ENCODE data around the gene MRPL54. TPM values are rescaled to one million over a fixed set of nuclear protein-coding genes. Genes with fewer than 3 reads are reported as not detected.

Gene MRPL54
- total RNA-seq, 1 experiment from 2014 or later, result 67.1 TPM

DNA sequence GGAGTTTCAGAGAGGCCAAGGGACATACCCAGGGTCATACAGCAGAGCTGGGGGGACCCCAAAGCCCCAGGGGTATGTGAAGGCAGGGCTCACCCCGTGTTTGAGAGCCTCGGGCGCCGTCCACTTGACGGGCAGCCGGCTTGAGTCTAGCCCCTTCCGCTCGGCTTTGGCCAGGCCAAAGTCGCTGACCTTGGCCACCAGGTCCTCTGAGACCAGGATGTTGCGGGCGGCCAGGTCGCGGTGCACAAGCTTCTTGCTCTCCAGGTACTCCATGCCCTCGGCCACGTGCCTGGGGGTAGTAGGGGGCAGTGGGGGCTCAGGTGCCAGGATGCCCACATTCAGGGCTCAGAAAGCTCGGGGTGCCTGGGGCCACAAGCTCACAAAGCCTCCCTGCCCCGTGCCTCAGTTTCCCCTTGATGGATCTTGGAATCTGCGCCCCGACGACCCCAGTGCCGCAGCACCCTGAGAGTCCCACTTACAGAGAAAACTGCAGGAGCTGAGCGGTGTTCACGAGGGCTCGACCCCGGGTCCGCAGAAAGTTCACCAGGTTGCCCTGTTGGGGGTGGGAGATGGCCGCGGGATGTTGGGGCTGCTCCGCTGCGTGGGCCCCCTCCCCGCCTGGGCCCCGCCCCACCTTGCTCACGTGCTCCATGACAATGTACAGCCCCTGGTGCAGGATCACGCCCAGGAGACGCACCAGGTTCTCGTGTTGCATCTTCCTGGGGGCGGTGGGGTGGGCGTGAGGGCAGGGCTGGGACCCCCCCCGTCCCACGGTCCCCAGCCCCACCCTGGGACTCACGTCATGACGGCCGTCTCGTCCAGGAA is 16.6 kb downstream of the MRPL54 start:
- ChIA-PET CTCF (no interaction called here), POLR2A (no interaction called here), RAD21 (ENCODE audit: low non-redundant PET in 1 of 2, low total read pairs in 2 of 2, uncharacterized antibody in 2 of 2, unreplicated experiment in 2 of 2) (no interaction called here)
- Histone ChIP-seq H3K9ac (ENCODE audit: low read length) (no peak overlapping the region), H3K9me3 (ENCODE audit: control insufficient read depth in 1 of 2, insufficient read depth in 1 of 2, low read depth in 1 of 2, low read length in 2 of 2) (peaks cover 9 to 21% of the 10 kb centered on the region in 2 experiments; a peak in 3 of 4 replicates), H3K4me3 (replicated peaks in 1 of 2; ENCODE audit: low read depth in 1 of 2, low read length in 2 of 2) (no peak overlapping the region), H2AFZ (ENCODE audit: low read depth, low read length, poor library complexity, severe bottlenecking) (no peak overlapping the region), H3K27me3 (ENCODE audit: insufficient read depth, low read length) (no peaks in the 10 kb centered on the region), H3K27ac (ENCODE audit: low read depth, low read length) (no peak overlapping the region), H3K9me2 (ENCODE audit: insufficient read depth) (no peaks in the 10 kb centered on the region), H3K4me1 (ENCODE audit: control insufficient read depth in 1 of 2, insufficient read depth in 2 of 2, low read length in 2 of 2) (no peaks in the 10 kb centered on the region), H3K79me2 (ENCODE audit: insufficient read depth, low read length) (no peaks in the 10 kb centered on the region), H3K4me2 (ENCODE audit: low read length) (no peak overlapping the region), H3K36me3 (ENCODE audit: control insufficient read depth in 1 of 2, insufficient read depth in 2 of 2, low read length in 2 of 2) (no peaks in the 10 kb centered on the region), H4K20me1 (ENCODE audit: insufficient read depth) (no peaks in the 10 kb centered on the region)
- BruUV-seq (replicated peaks), result no TSS peak
- ATAC-seq (no peak), DNase-seq (ENCODE audit: low read depth, low spot score) (no peak)
- intact Hi-C loops (cut with micrococcal nuclease), result no loop called here
- TF ChIP-seq ATF3 (IDR thresholded peaks at IDR 0.05) (no peak), CBX3 (IDR thresholded peaks at IDR 0.05; ENCODE audit: low read depth) (no peak), ZNF274 (IDR thresholded peaks at IDR 0.05; ENCODE audit: low read depth, low read length) (no peak), SRF (IDR thresholded peaks at IDR 0.05; ENCODE audit: low read depth) (no peak), SIN3A (IDR thresholded peaks at IDR 0.05; ENCODE audit: low read depth) (no peak), EGR1 (IDR thresholded peaks at IDR 0.05; ENCODE audit: low read depth) (no peak), EZH2phosphoT487 (IDR thresholded peaks at IDR 0.05; ENCODE audit: borderline replicate concordance) (no peak), ZFX (IDR thresholded peaks at IDR 0.05) (no peak)
- TF ChIP-seq, protein P1, sequence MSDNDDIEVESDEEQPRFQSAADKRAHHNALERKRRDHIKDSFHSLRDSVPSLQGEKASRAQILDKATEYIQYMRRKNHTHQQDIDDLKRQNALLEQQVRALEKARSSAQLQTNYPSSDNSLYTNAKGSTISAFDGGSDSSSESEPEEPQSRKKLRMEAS (IDR thresholded peaks at IDR 0.05), result no peak

GRCh38 chr19:3780786-3781304 is 18.4 kb downstream of the MRPL54 start:
- no peak overlapping the region for H3K27ac ChIP-seq (ENCODE audit: low read depth, low read length)
- H3K4me1 ChIP-seq (ENCODE audit: control insufficient read depth in 1 of 2, insufficient read depth in 2 of 2, low read length in 2 of 2), result no peaks in the 10 kb centered on the region
- no peaks in the 10 kb centered on the region for H4K20me1 ChIP-seq (ENCODE audit: insufficient read depth)
- POLR2A ChIA-PET, result no interaction called here
- intact Hi-C loops (cut with micrococcal nuclease), result no loop called here
- RAD21 ChIA-PET (ENCODE audit: low non-redundant PET in 1 of 2, low total read pairs in 2 of 2, uncharacterized antibody in 2 of 2, unreplicated experiment in 2 of 2), result no interaction called here
- H3K36me3 ChIP-seq (ENCODE audit: control insufficient read depth in 1 of 2, insufficient read depth in 2 of 2, low read length in 2 of 2), result no peaks in the 10 kb centered on the region
- H3K27me3 ChIP-seq (ENCODE audit: insufficient read depth, low read length), result no peaks in the 10 kb centered on the region
- no peak overlapping the region for H3K4me2 ChIP-seq (ENCODE audit: low read length)
- H3K9me2 ChIP-seq (ENCODE audit: insufficient read depth), result no peaks in the 10 kb centered on the region
- DNase-seq (ENCODE audit: low read depth, low spot score) (no peak), ATAC-seq (no peak)
- no peaks in the 10 kb centered on the region for H3K79me2 ChIP-seq (ENCODE audit: insufficient read depth, low read length)
- H2AFZ ChIP-seq (ENCODE audit: low read depth, low read length, poor library complexity, severe bottlenecking), result no peak overlapping the region
- no peak overlapping the region for H3K9ac ChIP-seq (ENCODE audit: low read length)
- BruUV-seq (replicated peaks), result no TSS peak
- peaks cover 9 to 21% of the 10 kb centered on the region in 2 experiments; a peak in 3 of 4 replicates for H3K9me3 ChIP-seq (ENCODE audit: control insufficient read depth in 1 of 2, insufficient read depth in 1 of 2, low read depth in 1 of 2, low read length in 2 of 2)
- no peak overlapping the region for H3K4me3 ChIP-seq (replicated peaks in 1 of 2; ENCODE audit: low read depth in 1 of 2, low read length in 2 of 2)
- CTCF ChIA-PET, result no interaction called here
- TF ChIP-seq JUND (IDR thresholded peaks at IDR 0.05) (no peak), CBX3 (IDR thresholded peaks at IDR 0.05; ENCODE audit: low read depth) (no peak), EZH2phosphoT487 (IDR thresholded peaks at IDR 0.05; ENCODE audit: borderline replicate concordance) (no peak), SIN3A (IDR thresholded peaks at IDR 0.05; ENCODE audit: low read depth) (no peak), ELF1 (IDR thresholded peaks at IDR 0.05; ENCODE audit: borderline replicate concordance, low read depth) (no peak), RAD21 (IDR thresholded peaks at IDR 0.05; ENCODE audit: low read depth) (no peak), ZFX (IDR thresholded peaks at IDR 0.05) (no peak), TCF7L2 (IDR thresholded peaks at IDR 0.05; ENCODE audit: borderline replicate concordance, extremely low read depth, insufficient read depth, insufficient read length) (no peak), POLR2A (IDR thresholded peaks at IDR 0.05; ENCODE audit: borderline replicate concordance, extremely low read depth, insufficient read depth, insufficient read length) (no peak), ZNF274 (IDR thresholded peaks at IDR 0.05; ENCODE audit: low read depth, low read length) (no peak)
- TF ChIP-seq, protein P2, sequence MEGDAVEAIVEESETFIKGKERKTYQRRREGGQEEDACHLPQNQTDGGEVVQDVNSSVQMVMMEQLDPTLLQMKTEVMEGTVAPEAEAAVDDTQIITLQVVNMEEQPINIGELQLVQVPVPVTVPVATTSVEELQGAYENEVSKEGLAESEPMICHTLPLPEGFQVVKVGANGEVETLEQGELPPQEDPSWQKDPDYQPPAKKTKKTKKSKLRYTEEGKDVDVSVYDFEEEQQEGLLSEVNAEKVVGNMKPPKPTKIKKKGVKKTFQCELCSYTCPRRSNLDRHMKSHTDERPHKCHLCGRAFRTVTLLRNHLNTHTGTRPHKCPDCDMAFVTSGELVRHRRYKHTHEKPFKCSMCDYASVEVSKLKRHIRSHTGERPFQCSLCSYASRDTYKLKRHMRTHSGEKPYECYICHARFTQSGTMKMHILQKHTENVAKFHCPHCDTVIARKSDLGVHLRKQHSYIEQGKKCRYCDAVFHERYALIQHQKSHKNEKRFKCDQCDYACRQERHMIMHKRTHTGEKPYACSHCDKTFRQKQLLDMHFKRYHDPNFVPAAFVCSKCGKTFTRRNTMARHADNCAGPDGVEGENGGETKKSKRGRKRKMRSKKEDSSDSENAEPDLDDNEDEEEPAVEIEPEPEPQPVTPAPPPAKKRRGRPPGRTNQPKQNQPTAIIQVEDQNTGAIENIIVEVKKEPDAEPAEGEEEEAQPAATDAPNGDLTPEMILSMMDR (IDR thresholded peaks at IDR 0.05 in 2 of 3, conservative IDR thresholded peaks at IDR 0.05 in 1 of 3; ENCODE audit: borderline replicate concordance in 1 of 3, insufficient read depth in 1 of 3, low read depth in 2 of 3, low read length in 2 of 3), result no peak

Measured in HCT116 (cell line).